ENCODE measurements around the gene IGF2BP2. TPM values are rescaled to one million over a fixed set of nuclear protein-coding genes. Genes with fewer than 3 reads are reported as not detected.

IGF2BP2 gene
- total RNA-seq, 2 donors from 2014 or later, result 143 to 162 TPM

DNA sequence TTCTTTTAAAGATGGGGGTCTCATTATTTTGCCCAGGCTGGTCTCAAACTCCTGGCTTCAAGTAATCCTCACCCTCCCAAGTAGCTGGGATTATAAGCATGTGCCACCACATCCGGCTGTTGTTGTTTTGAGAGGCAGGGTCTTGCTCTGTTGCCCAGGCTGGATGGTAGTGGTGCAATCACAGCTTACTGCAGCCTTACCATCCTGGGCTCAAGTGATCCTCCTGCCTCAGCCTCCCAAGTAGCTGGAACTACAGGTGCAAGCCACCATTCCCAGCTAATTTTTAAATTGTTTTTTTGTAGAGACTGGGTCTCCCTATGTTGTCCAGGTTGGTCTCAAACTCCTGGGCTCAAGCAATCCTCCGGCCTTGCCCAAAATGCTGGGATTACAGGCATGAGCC, 133.2 kb downstream of the IGF2BP2 start:
- TF ChIP-seq, protein P1, sequence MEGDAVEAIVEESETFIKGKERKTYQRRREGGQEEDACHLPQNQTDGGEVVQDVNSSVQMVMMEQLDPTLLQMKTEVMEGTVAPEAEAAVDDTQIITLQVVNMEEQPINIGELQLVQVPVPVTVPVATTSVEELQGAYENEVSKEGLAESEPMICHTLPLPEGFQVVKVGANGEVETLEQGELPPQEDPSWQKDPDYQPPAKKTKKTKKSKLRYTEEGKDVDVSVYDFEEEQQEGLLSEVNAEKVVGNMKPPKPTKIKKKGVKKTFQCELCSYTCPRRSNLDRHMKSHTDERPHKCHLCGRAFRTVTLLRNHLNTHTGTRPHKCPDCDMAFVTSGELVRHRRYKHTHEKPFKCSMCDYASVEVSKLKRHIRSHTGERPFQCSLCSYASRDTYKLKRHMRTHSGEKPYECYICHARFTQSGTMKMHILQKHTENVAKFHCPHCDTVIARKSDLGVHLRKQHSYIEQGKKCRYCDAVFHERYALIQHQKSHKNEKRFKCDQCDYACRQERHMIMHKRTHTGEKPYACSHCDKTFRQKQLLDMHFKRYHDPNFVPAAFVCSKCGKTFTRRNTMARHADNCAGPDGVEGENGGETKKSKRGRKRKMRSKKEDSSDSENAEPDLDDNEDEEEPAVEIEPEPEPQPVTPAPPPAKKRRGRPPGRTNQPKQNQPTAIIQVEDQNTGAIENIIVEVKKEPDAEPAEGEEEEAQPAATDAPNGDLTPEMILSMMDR (conservative IDR thresholded peaks at IDR 0.05), result no peak
- H3K9ac ChIP-seq (ENCODE audit: extremely low read depth, low read length, poor library complexity, severe bottlenecking), result no peak overlapping the region
- H3K36me3 ChIP-seq (ENCODE audit: control insufficient read depth, insufficient read depth, low read length), result peaks cover 69% of the 10 kb centered on the region
- H3K9me3 ChIP-seq (ENCODE audit: control insufficient read depth, low read length), result no peaks in the 10 kb centered on the region
- no peaks in the 10 kb centered on the region for H3K4me1 ChIP-seq (ENCODE audit: control insufficient read depth, insufficient read depth, low read length)
- H3K27ac ChIP-seq (ENCODE audit: low read depth, low read length), result no peak overlapping the region
- H3K4me3 Mint-ChIP-seq, result no peak overlapping the region
- peaks cover 2% of the 10 kb centered on the region for H3K9me3 Mint-ChIP-seq
- WGBS, 2 experiments (ENCODE audit: insufficient coverage in 1 of 2, insufficient read length in 1 of 2), result 97 to 100% methylated on average over 1 to 2 of the region's 2 CpGs
- H3K27me3 Mint-ChIP-seq (ENCODE audit: insufficient read depth), result no peaks in the 10 kb centered on the region
- H3K4me3 ChIP-seq (ENCODE audit: low read length), result no peak overlapping the region
- no peak overlapping the region for H3K27ac Mint-ChIP-seq
- no peaks in the 10 kb centered on the region for H3K27me3 ChIP-seq (ENCODE audit: control insufficient read depth, insufficient read depth, low read length, poor library complexity, severe bottlenecking)
- H3K36me3 Mint-ChIP-seq (ENCODE audit: low read depth), result peaks cover 51% of the 10 kb centered on the region
- no peak for DNase-seq
- peaks cover 8% of the 10 kb centered on the region for H3K4me1 Mint-ChIP-seq

DNA sequence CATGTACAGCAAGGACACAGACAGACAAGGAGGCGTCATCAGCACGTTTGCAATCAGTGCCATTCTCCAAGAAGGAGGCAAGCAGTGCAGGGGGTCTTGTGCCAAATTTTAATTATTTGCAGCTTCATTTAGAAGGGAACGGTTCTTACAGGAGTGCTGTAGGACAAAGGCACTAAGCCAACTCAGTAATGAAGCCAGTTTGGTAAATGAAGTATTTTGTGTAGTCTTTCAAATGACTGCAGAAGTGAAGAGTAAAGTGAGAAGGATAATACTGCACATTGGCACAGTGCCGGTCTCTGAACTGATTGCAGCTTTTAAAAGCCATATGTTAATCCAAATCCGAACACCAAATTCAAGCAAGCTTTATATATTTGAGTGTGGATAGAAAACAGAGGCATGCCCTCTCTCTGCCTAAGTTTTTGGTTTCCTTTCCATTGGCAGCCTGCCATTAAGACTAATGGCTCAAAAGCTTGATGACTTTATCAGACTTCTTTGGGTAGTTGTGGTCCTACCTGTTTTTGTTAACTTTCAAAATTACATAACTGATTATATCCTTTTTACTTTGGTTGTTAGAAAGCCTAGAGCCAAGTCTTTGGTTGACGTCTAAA, 137.5 kb downstream of the IGF2BP2 start:
- TF ChIP-seq, protein P1 (conservative IDR thresholded peaks at IDR 0.05), result no peak
- no peak overlapping the region for H3K4me3 ChIP-seq (ENCODE audit: low read length)
- no peaks in the 10 kb centered on the region for H3K4me1 ChIP-seq (ENCODE audit: control insufficient read depth, insufficient read depth, low read length)
- H3K9me3 ChIP-seq (ENCODE audit: control insufficient read depth, low read length), result no peaks in the 10 kb centered on the region
- Mint-ChIP-seq H3K27ac (no peak overlapping the region), H3K9me3 (peaks cover 2% of the 10 kb centered on the region), H3K36me3 (ENCODE audit: low read depth) (peaks cover 84% of the 10 kb centered on the region), H3K27me3 (ENCODE audit: insufficient read depth) (no peaks in the 10 kb centered on the region), H3K4me3 (no peak overlapping the region), H3K4me1 (no peaks in the 10 kb centered on the region)
- DNase-seq, result no peak
- WGBS, 2 experiments (ENCODE audit: insufficient coverage in 1 of 2, insufficient read length in 1 of 2), result 94 to 96% methylated on average over 5 to 6 of the region's 6 CpGs
- H3K36me3 ChIP-seq (ENCODE audit: control insufficient read depth, insufficient read depth, low read length), result peaks cover 92% of the 10 kb centered on the region
- no peak overlapping the region for H3K9ac ChIP-seq (ENCODE audit: extremely low read depth, low read length, poor library complexity, severe bottlenecking)
- H3K27ac ChIP-seq (ENCODE audit: low read depth, low read length), result no peak overlapping the region
- H3K27me3 ChIP-seq (ENCODE audit: control insufficient read depth, insufficient read depth, low read length, poor library complexity, severe bottlenecking), result no peaks in the 10 kb centered on the region

DNA sequence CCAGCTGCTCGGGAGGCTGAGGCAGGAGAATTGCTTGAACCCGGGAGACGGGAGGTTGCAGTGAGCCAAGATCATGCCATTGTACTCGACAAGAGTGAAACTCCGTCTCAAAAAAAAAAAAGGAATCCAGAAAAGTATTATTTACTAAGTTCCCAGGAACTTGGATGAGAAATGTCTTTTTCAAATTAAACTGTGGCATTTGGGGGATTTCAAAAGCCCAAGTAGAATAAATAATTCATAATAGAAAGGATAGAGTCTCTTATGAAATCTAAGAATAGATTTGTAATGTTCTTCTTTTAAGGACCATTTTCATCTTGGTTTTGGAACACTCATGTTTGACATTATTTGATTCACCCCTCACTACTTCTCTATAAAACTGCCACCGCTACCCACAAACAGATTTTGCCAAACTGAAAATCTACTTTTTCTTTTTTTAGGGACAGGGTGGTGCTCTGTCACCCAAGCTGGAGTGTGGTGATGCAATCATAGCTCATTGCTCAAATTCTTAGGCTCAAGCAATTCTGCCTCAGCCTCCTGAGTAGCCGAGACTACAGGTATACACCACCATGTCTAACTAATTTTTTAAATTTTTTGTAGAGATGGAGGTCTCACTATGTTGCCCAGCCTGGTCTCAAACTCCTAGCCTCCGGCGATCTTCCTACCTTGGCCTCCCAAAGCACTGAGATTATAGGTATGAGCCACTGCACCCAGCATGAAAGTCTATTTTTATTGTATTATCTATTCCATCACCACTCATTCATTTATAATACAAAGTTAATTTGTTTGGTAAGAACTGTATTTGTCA, 139.4 kb downstream of the IGF2BP2 start:
- no peaks in the 10 kb centered on the region for H3K4me1 Mint-ChIP-seq
- 94 to 100% methylated on average over 6 to 9 of the region's 9 CpGs for WGBS, 2 experiments (ENCODE audit: insufficient coverage in 1 of 2, insufficient read length in 1 of 2)
- Histone ChIP-seq H3K9me3 (ENCODE audit: control insufficient read depth, low read length) (peaks cover 3% of the 10 kb centered on the region), H3K36me3 (ENCODE audit: control insufficient read depth, insufficient read depth, low read length) (peaks cover 94% of the 10 kb centered on the region), H3K9ac (ENCODE audit: extremely low read depth, low read length, poor library complexity, severe bottlenecking) (no peak overlapping the region), H3K27ac (ENCODE audit: low read depth, low read length) (no peak overlapping the region), H3K4me1 (ENCODE audit: control insufficient read depth, insufficient read depth, low read length) (no peaks in the 10 kb centered on the region), H3K4me3 (ENCODE audit: low read length) (no peak overlapping the region), H3K27me3 (ENCODE audit: control insufficient read depth, insufficient read depth, low read length, poor library complexity, severe bottlenecking) (no peaks in the 10 kb centered on the region)
- no peak for DNase-seq
- no peak overlapping the region for H3K27ac Mint-ChIP-seq
- no peak overlapping the region for H3K4me3 Mint-ChIP-seq
- TF ChIP-seq, protein P1 (conservative IDR thresholded peaks at IDR 0.05), result no peak
- no peaks in the 10 kb centered on the region for H3K27me3 Mint-ChIP-seq (ENCODE audit: insufficient read depth)
- H3K36me3 Mint-ChIP-seq (ENCODE audit: low read depth), result peaks cover 88% of the 10 kb centered on the region
- peaks cover 2% of the 10 kb centered on the region for H3K9me3 Mint-ChIP-seq

Data from endodermal cell (in vitro differentiated cells).